Measurements from ENCODE around the gene AFP. TPM values are rescaled to one million over a fixed set of nuclear protein-coding genes. Genes with fewer than 3 reads are reported as not detected.

Gene AFP
- total and polyA plus RNA-seq, 2 donors from 2014 or later = 11.6 TPM; not detected in 1

- FAIRE-seq (no peak), DNase-seq (no peak)
Measured at GRCh38 chr4:73442275-73442674, 6.3 kb downstream of the AFP start.

GRCh38 chr4:73443224-73443623, 7.2 kb downstream of the AFP start:
- H3K4me1 ChIP-seq (ENCODE audit: control insufficient read depth in 2 of 3, insufficient read depth in 2 of 3, low read depth in 1 of 3, low read length in 3 of 3) = no peaks in the 10 kb centered on the region
- no peak overlapping the region for H3K27ac ChIP-seq (ENCODE audit: low read depth in 2 of 2, low read length in 2 of 2)
- no peak for FAIRE-seq
- H3K27me3 ChIP-seq (ENCODE audit: control insufficient read depth, insufficient read depth, low read length) = no peaks in the 10 kb centered on the region
- H3K9me3 ChIP-seq (ENCODE audit: control insufficient read depth in 2 of 3, insufficient read depth in 1 of 3, low read length in 3 of 3) = no peaks in the 10 kb centered on the region
- no peaks in the 10 kb centered on the region for H3K36me3 ChIP-seq (ENCODE audit: control insufficient read depth in 2 of 3, insufficient read depth in 3 of 3, low read length in 3 of 3)
- DNase-seq = no peak
- TF ChIP-seq, protein P1, sequence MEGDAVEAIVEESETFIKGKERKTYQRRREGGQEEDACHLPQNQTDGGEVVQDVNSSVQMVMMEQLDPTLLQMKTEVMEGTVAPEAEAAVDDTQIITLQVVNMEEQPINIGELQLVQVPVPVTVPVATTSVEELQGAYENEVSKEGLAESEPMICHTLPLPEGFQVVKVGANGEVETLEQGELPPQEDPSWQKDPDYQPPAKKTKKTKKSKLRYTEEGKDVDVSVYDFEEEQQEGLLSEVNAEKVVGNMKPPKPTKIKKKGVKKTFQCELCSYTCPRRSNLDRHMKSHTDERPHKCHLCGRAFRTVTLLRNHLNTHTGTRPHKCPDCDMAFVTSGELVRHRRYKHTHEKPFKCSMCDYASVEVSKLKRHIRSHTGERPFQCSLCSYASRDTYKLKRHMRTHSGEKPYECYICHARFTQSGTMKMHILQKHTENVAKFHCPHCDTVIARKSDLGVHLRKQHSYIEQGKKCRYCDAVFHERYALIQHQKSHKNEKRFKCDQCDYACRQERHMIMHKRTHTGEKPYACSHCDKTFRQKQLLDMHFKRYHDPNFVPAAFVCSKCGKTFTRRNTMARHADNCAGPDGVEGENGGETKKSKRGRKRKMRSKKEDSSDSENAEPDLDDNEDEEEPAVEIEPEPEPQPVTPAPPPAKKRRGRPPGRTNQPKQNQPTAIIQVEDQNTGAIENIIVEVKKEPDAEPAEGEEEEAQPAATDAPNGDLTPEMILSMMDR (IDR thresholded peaks at IDR 0.05; ENCODE audit: borderline replicate concordance, extremely low read depth, insufficient read depth) = no peak
- intact Hi-C loops (cut with DNase I) = no loop called here
- H3K9ac ChIP-seq (ENCODE audit: low read length in 3 of 3) = no peak overlapping the region
- H3K4me3 ChIP-seq (ENCODE audit: low read length in 3 of 3) = no peak overlapping the region

More at GRCh38 chr4:73442275-73442674, 6.3 kb downstream of the AFP start:
- Histone ChIP-seq H3K9me3 (ENCODE audit: control insufficient read depth in 2 of 3, insufficient read depth in 1 of 3, low read length in 3 of 3) (no peaks in the 10 kb centered on the region), H3K27ac (ENCODE audit: low read depth in 2 of 2, low read length in 2 of 2) (no peak overlapping the region), H3K36me3 (ENCODE audit: control insufficient read depth in 2 of 3, insufficient read depth in 3 of 3, low read length in 3 of 3) (no peaks in the 10 kb centered on the region), H3K9ac (ENCODE audit: low read length in 3 of 3) (no peak overlapping the region), H3K4me3 (ENCODE audit: low read length in 3 of 3) (no peak overlapping the region), H3K27me3 (ENCODE audit: control insufficient read depth, insufficient read depth, low read length) (no peaks in the 10 kb centered on the region), H3K4me1 (ENCODE audit: control insufficient read depth in 2 of 3, insufficient read depth in 2 of 3, low read depth in 1 of 3, low read length in 3 of 3) (no peaks in the 10 kb centered on the region)
- intact Hi-C loops (cut with DNase I) = no loop called here
- TF ChIP-seq, protein P1 (IDR thresholded peaks at IDR 0.05; ENCODE audit: borderline replicate concordance, extremely low read depth, insufficient read depth) = no peak

DNA sequence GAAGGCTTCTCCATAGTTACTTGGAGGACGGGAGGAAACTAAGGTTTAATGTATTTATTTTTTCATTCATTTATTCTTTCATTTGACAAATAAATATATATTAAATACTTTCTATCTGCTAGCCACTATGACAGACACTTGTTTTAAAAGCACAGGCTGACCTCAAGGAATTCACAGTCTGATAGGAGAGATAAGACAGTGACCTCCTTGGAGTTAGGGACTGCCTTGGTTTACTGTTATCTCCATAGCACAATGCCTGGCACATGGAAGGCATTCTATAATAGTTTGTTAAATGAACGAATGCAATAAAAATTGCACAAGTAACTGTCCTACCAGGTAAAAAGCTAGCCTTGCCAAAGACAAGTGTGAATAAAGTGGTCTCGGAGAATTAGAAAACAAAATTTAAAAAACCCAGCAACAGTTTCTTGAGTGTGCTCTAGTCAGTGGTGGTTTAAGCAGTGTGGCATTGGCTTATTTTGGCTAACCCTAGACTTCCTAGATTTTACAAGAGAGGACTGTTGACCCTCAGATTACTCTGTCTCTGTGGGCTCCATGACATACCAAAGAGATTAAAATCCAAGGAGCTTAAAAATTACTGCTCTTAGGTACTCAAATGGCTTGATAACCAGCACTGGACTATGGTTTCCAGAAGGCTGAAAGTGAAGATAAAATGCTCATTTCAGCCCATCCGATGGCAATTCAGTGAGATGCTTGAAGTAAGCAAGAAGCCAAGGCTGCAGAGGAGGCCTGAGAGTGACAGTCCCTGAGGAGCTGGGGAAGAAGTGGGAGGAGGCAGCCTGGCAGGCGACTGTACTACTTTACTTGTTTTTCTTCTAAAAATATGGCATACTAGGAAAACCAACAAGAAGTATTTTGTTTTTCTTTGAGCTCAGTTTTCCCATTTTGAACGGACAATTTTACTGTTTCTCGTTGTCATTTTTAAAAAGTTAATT, 9.6 kb downstream of the AFP start:
- H3K27me3 ChIP-seq (ENCODE audit: control insufficient read depth, insufficient read depth, low read length) = no peaks in the 10 kb centered on the region
- intact Hi-C loops (cut with DNase I) = no loop called here
- no peaks in the 10 kb centered on the region for H3K9me3 ChIP-seq (ENCODE audit: control insufficient read depth in 2 of 3, insufficient read depth in 1 of 3, low read length in 3 of 3)
- FAIRE-seq = no peak
- TF ChIP-seq, protein P1 (IDR thresholded peaks at IDR 0.05; ENCODE audit: borderline replicate concordance, extremely low read depth, insufficient read depth) = no peak
- DNase-seq = no peak
- H3K36me3 ChIP-seq (ENCODE audit: control insufficient read depth in 2 of 3, insufficient read depth in 3 of 3, low read length in 3 of 3) = no peaks in the 10 kb centered on the region
- H3K9ac ChIP-seq (ENCODE audit: low read length in 3 of 3) = no peak overlapping the region
- H3K4me1 ChIP-seq (ENCODE audit: control insufficient read depth in 2 of 3, insufficient read depth in 2 of 3, low read depth in 1 of 3, low read length in 3 of 3) = no peaks in the 10 kb centered on the region
- no peak overlapping the region for H3K27ac ChIP-seq (ENCODE audit: low read depth in 2 of 2, low read length in 2 of 2)
- H3K4me3 ChIP-seq (ENCODE audit: low read length in 3 of 3) = no peak overlapping the region

Measured in kidney (tissue), 14 donors.